ELR (cell line): ENCODE results near the gene ZNF480.
"Not testable (repeated sequence)": the region's sequence is repeated elsewhere in the genome, so short reads cannot be mapped to it uniquely, and the experiment has no call there.

Experiments
- DNase-seq: peaks from one replicate; pipeline ENCODE4 v3.0.0-alpha.2; 2015; ENCODE audit warnings: low read depth

Gene ZNF480

GRCh38 chr19:52339022-52339421 is 42.1 kb downstream of the ZNF480 start:
- DNase-seq: not testable (repeated sequence)

- DNase-seq: peak; percentile 51
Measured at GRCh38 chr19:52343548-52343947, 46.6 kb downstream of the ZNF480 start.

GRCh38 chr19:52345162-52345561 is 48.2 kb downstream of the ZNF480 start:
- DNase-seq: no peak

GRCh38 chr19:52351512-52351911 is 54.5 kb downstream of the ZNF480 start:
- no peak for DNase-seq

- DNase-seq: no peak
Measured at GRCh38 chr19:52366414-52366824, 69.5 kb downstream of the ZNF480 start.

GRCh38 chr19:52369559-52370340 is 72.8 kb downstream of the ZNF480 start, which contains the start of gene ZNF880:
Gene ZNF880 (plus strand): TSS chr19:52369923. CDS start chr19:52369966, 43 bp downstream.
- peak; percentile 93 for DNase-seq

- no peak for DNase-seq
Measured at GRCh38 chr19:52370341-52370710, 73.4 kb downstream of the ZNF480 start.
